C1 segment of cervical spinal cord (tissue), 14 donors: ENCODE measurements around the gene ODAD3.

ENCODE experiments used
- DNase-seq, 14 donors: peaks; one replicate each; lab custom pipeline; 2025; lab: John Stamatoyannopoulos, UW

The ODAD3 gene

GRCh38 chr19:11377237-11377636 is 57.7 kb downstream of the ODAD3 start:
- peak in 2 of 14 donors; percentile 9 to 12 for DNase-seq

GRCh38 chr19:11375143-11375948 is 59.6 kb downstream of the ODAD3 start:
- DNase-seq: peak in 7 of 14 donors; percentile 33 to 63 (median 57)

- peak; percentile 95 to 100 (median 99) for DNase-seq
Measured at GRCh38 chr19:11374433-11375142, 60.3 kb downstream of the ODAD3 start, which contains the start of gene SWSAP1. TSS of gene SWSAP1 (plus strand) at chr19:11374666. CDS start at chr19:11374681, 15 bp downstream.

GRCh38 chr19:11373885-11374432 is 61.0 kb downstream of the ODAD3 start:
- DNase-seq: peak in 4 of 14 donors; percentile 27 to 48 (median 30)

GRCh38 chr19:11373166-11373884 is 61.6 kb downstream of the ODAD3 start:
- peak in 9 of 14 donors; percentile 11 to 59 (median 26) for DNase-seq

- DNase-seq: no peak
Measured at GRCh38 chr19:11370744-11371143, 64.2 kb downstream of the ODAD3 start.
